ENCODE data around the gene SRSF1.
"Not testable (repeated sequence)": the region's sequence is repeated elsewhere in the genome, so short reads cannot be mapped to it uniquely, and the experiment has no call there.

SRSF1 gene

GRCh38 chr17:58006924-58007780 lies at the start of gene SRSF1:
TSS of gene SRSF1 (minus strand) at chr17:58007246. CDS start at chr17:58007137, 109 bp downstream.
- peak; percentile 99 for DNase-seq

GRCh38 chr17:58056476-58056875 lies 49.4 kb upstream of the SRSF1 start:
- DNase-seq, result no peak

- no peak for DNase-seq
Measured at GRCh38 chr17:58054641-58055040, 47.6 kb upstream of the SRSF1 start.

- DNase-seq, result no peak
Measured at GRCh38 chr17:58052945-58053715, 46.1 kb upstream of the SRSF1 start.

GRCh38 chr17:58052407-58052806 lies 45.4 kb upstream of the SRSF1 start:
- DNase-seq, result no peak

- DNase-seq, result no peak
Measured at GRCh38 chr17:58051468-58051867, 44.4 kb upstream of the SRSF1 start.

- no peak for DNase-seq
Measured at GRCh38 chr17:58050966-58051365, 43.9 kb upstream of the SRSF1 start.

GRCh38 chr17:58049533-58049932 lies 42.5 kb upstream of the SRSF1 start:
- no peak for DNase-seq

- peak; percentile 19 for DNase-seq
Measured at GRCh38 chr17:58047376-58048150, 40.5 kb upstream of the SRSF1 start.

- peak; percentile 28 for DNase-seq
Measured at GRCh38 chr17:58046239-58047094, 39.4 kb upstream of the SRSF1 start.

- not testable (repeated sequence) for DNase-seq
Measured at GRCh38 chr17:58044256-58044655, 37.2 kb upstream of the SRSF1 start.

- no peak for DNase-seq
Measured at GRCh38 chr17:58043221-58044181, 36.5 kb upstream of the SRSF1 start.

GRCh38 chr17:58041161-58041560 lies 34.1 kb upstream of the SRSF1 start:
- DNase-seq, result no peak

GRCh38 chr17:58040386-58040785 lies 33.3 kb upstream of the SRSF1 start:
- no peak for DNase-seq

- DNase-seq, result no peak
Measured at GRCh38 chr17:58039975-58040374, 32.9 kb upstream of the SRSF1 start.

- DNase-seq, result no peak
Measured at GRCh38 chr17:58032691-58033415, 25.8 kb upstream of the SRSF1 start.

GRCh38 chr17:58028578-58028977 lies 21.5 kb upstream of the SRSF1 start:
- DNase-seq, result no peak

GRCh38 chr17:58020401-58020800 lies 13.4 kb upstream of the SRSF1 start:
- DNase-seq, result no peak

- no peak for DNase-seq
Measured at GRCh38 chr17:58019521-58019920, 12.5 kb upstream of the SRSF1 start.

- no peak for DNase-seq
Measured at GRCh38 chr17:58019039-58019438, 12.0 kb upstream of the SRSF1 start.
